ENCODE measurements around the gene SLC45A2.
"Not testable (repeated sequence)": the region's sequence is repeated elsewhere in the genome, so short reads cannot be mapped to it uniquely, and the experiment has no call there.

The SLC45A2 gene, protein sequence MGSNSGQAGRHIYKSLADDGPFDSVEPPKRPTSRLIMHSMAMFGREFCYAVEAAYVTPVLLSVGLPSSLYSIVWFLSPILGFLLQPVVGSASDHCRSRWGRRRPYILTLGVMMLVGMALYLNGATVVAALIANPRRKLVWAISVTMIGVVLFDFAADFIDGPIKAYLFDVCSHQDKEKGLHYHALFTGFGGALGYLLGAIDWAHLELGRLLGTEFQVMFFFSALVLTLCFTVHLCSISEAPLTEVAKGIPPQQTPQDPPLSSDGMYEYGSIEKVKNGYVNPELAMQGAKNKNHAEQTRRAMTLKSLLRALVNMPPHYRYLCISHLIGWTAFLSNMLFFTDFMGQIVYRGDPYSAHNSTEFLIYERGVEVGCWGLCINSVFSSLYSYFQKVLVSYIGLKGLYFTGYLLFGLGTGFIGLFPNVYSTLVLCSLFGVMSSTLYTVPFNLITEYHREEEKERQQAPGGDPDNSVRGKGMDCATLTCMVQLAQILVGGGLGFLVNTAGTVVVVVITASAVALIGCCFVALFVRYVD

DNA sequence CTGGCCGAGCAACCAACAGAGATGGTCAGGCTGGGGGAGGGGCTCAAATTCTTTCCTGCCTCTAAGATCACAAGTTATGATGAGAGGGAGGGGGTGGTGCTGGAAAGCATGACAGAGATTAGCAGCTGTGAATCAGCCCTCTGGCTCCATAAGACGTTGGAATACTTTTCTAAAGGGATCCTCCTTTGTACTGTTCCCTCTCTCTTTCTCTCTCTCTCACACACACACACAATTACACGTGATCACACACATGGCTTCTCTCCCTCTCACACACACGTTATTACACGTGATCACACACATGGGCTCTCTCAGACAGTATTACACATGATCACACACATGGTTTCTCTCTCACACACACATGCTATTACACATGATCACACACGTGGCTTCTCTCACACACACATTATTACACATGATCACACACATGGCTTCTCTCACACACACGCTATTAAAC lies at the start of gene SLC45A2:
Gene SLC45A2, minus strand, starts transcription at position 23 of the 454 bp plus-strand sequence. CDS start 110 bp downstream, outside the sequence.
- no peak for DNase-seq

DNA sequence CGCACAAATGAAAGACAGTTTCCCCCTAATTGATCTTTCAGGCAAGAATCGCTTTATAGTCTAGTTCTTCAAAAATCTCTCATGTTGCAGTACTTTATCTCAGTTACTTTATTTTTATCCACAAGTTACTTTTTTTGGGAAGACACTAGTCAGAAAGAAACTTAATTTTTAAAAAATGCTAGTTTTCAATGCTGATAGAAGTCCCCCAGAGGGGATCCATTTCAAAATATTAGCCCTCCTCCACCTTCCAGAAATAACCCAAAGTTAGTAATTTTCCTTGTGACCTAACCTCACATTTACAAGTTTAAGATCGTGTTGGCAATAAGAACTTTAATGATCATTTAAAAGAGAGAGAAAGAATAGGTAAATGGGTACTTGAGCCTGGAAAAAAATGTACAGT lies 47.5 kb upstream of the SLC45A2 start:
- no peak for DNase-seq

- no peak for DNase-seq
Observed at GRCh38 chr5:34031117-34031516, 46.6 kb upstream of the SLC45A2 start.

DNA sequence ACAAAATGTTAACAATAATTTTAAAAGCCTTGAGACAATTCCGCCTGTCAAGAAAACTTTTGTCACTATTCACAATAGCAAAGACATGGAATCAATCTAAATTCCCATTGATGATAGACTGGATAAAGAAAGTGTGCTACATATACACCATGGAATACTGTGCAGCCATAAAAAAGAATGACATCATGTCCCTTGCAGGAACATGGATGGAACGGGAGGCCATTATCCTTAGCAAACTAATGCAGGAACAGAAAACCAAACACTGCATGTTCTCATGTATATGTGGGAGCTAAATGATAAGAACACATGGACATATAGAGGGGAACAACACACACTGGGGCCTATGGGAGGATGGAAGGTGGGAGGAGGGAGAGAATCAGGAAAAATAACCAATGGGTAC lies 46.1 kb upstream of the SLC45A2 start:
- DNase-seq = not testable (repeated sequence)

DNA sequence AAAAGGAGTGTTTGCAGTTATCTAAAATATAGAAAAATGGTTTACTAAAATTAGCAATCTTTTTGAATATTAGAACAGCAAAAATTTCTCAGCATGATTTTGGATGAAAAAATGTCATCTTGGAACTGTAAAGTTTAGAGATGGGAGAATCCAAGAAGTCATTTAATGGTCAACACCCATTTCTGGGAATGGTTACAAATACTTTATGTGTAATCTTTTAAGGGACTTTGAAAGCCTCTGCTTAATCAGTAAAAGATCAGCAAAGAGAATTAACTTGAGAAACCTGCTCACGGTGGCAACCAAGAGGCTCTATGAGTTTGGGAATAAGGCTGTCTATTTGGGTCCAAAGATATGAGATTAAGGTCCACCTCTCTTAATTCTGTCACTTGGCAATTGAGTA lies 45.6 kb upstream of the SLC45A2 start:
- no peak for DNase-seq

DNA sequence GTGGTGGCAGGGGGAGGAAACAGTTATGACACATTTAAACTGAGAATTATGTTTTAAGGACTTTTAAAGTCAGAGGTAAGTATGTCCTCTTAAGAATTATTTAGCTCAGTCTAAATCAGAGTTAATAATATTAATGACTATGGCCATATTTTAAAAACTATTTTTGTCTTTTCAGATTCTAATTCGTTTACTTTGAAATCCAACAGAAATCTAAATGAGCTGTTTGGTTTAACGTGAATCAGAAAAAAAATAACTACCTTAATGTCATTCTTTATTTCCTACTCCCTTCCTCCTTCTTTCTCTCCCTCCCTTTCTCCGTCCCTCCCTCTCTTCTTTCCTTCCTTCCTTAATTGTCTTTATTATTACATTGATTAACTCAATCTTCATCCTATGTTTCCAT lies 43.9 kb upstream of the SLC45A2 start:
- no peak for DNase-seq

GRCh38 chr5:34026089-34026761 lies 41.7 kb upstream of the SLC45A2 start:
- no peak for DNase-seq

DNA sequence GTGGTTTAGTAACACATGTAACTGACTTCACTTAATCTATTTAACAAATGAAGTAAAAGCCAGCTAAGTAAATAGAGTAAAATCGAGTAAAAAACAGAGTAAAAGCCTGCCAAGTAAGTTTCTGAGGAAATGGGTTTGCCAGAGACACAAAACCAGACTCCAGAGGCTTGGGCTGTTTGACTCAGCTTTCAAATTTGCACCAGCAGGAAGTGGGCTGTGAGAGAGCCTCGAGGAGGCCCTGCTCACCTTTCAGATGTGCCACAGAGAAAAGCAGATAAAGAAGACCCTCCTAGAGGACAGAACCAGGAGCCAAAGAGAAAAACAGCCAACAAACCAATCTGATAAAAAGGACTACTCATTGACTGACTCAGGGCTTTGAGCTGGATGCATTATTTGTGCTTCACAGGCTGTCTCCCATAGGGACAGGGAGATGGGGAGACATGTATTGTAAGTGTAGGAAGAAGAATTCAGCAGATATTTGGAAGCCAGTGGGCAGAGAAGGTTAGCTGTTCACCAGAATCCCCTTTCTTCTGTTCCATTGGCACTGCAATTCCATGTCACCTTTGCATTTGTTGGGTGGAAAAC lies 37.7 kb upstream of the SLC45A2 start:
- DNase-seq = peak; percentile 11

GRCh38 chr5:34021334-34021733 lies 36.8 kb upstream of the SLC45A2 start:
- no peak for DNase-seq

DNA sequence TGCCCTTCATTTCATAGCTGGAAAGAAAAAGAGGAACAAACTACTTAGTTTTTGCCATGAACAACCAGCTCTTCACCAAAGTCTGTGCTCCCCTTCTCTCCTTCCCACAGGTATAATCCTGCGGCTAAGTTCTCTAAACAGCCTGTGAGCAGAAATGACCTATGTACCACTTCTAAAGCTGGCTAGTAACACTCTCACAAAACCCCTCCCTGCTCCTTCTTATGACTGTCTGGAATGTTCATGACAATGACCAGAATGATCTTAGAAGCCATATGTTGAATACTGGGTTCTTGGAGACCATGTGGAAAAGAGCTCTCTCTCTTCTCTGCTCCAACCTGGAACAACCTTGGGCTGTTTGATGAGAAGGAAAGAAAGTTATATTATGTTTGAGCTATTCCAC lies 36.2 kb upstream of the SLC45A2 start:
- no peak for DNase-seq

DNA sequence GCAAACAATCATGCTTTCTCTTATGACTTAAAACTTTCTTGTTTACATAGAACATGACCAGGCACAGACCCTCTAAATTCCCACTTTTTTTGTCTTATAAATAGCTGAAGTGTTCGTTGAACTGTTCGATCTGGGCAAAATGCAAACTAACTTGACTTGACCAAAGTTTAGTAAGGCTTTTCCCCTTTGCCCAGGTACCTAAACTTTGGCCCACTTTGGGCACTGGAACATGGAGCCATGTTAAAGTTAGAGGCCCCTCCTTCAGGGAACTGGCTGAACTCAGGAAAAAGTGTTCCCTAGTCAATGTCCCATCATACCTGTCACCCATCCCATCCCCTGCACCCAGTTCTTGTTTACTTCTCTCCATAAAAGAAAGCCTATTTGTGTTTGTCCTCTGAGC lies 32.8 kb upstream of the SLC45A2 start:
- DNase-seq = no peak

- no peak for DNase-seq
Observed at GRCh38 chr5:34016750-34017149, 32.3 kb upstream of the SLC45A2 start.

DNA sequence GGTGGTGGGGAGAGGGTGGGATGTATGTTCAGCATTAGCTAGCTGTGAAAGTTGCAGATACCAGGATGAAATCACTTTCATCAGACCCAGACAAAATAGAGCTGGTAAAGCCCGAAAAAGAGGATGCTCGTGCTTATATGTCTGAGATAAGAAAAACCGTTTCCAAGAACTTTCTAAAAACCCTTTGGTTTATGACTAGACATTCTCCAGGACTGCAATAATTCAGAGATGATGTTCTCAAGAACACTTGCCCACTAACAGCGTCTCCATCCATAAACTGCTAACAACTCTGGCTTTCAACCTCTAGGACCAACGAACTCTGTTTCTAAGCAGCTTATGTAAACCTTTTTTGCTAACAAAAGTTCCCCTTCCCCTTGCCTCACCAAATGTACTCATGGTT lies 31.7 kb upstream of the SLC45A2 start:
- DNase-seq = no peak

- DNase-seq = no peak
Observed at GRCh38 chr5:34015120-34015822, 30.8 kb upstream of the SLC45A2 start.

- DNase-seq = no peak
Observed at GRCh38 chr5:34014626-34015025, 30.1 kb upstream of the SLC45A2 start.

DNA sequence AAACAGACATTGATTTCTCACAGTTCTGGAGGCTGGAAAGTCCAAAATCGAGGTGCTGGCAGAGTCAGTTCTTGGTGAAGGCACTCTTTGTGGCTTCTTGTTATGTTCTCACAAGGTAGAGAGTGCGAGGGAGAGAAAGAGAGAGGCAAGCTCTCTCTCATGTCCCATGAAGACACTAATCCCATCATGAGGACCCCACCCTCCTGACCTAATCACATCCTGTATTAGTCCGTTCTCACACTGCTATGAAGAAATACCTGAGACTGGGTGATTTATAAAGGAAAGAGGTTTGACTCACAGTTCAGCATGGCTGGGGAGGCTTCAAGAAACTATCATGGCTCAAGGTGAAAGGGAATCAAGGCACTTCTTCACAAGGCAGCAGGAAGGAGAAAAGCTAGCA lies 29.1 kb upstream of the SLC45A2 start:
- DNase-seq = no peak

GRCh38 chr5:34012791-34013190 lies 28.3 kb upstream of the SLC45A2 start:
- DNase-seq = no peak

DNA sequence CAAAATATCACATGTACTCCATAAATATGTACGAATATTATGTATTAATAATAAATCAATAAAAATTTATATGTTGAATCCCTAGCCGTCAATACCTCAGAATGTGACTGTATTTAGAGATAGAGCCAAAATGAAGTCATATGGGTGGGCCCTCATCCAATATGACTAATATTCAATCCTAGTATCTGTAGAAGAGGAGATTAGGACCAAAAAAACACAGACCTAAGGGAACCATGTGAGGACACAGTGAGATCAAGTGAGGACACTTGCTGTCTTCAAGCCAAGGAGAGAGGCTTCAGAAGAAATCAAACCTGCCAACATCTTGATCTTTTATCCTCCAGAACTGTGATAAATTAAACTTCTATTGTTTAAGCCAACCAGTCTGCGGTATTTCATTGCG lies 27.0 kb upstream of the SLC45A2 start:
- no peak for DNase-seq

DNA sequence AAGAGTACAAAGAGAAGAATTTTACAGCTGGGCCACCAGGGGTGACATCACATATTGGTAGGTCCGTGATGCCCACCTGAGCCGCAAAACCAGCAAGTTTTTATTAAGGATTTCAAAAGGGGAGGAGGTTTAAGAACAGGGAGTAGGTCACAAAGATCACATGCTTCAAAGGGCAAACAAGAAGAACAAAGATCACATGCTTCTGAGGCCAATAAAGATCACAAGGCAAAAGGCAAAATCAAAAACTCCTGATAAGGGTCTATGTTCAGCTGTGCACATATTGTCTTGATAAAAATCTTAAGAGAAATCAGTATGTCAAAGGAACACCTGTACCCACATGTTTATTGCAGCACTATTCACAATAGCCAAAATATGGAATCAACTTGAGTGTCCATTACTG lies 25.7 kb upstream of the SLC45A2 start:
- not testable (repeated sequence) for DNase-seq

- no peak for DNase-seq
Observed at GRCh38 chr5:34009610-34010009, 25.1 kb upstream of the SLC45A2 start.

GRCh38 chr5:34008802-34009201 lies 24.3 kb upstream of the SLC45A2 start:
- DNase-seq = no peak

- peak; percentile 89 for DNase-seq
Observed at GRCh38 chr5:34007621-34008600, 23.4 kb upstream of the SLC45A2 start, which contains the start of gene AMACR. Gene AMACR, minus strand, starts transcription at chr5:34008050. Its CDS starts 31 bp downstream, at chr5:34008019.
